ENCODE measurements around the gene ASB1. TPM values are rescaled to one million over a fixed set of nuclear protein-coding genes. Genes with fewer than 3 reads are reported as not detected.

The ASB1 gene
- total RNA-seq, 3 donors from 2014 or later = 11.2 to 18.7 (median 18.4) TPM

DNA sequence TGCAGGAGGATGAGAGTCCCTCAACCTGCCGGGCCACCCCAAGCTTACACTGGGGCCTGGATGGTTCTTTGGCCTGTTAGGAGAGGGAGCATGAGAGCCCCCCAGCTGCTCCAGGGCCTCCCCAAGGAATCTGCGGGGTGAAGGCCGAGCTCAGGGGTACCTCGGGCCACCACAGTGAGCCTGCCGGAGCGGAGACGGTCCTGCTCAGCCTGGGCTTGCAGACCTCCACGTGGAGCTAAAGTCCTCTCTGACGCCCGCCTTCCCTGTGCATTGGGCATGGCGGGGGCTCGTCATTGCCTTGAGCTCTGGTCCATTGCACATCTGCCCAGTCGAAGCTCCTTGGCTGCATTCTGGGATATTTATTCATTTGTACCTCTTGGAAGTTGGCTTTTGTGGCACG, 62.7 kb downstream of the ASB1 start:
- Histone ChIP-seq H3K27ac (no peak overlapping the region), H3K27me3 (no peaks in the 10 kb centered on the region), H3K4me1 (no peaks in the 10 kb centered on the region), H3K4me3 (no peak overlapping the region), H3K9me3 (no peaks in the 10 kb centered on the region), H3K36me3 (no peaks in the 10 kb centered on the region)
- TF ChIP-seq POLR2A (IDR thresholded peaks at IDR 0.05) (no peak), POLR2AphosphoS5 (IDR thresholded peaks at IDR 0.05) (no peak)
- TF ChIP-seq, protein P1, sequence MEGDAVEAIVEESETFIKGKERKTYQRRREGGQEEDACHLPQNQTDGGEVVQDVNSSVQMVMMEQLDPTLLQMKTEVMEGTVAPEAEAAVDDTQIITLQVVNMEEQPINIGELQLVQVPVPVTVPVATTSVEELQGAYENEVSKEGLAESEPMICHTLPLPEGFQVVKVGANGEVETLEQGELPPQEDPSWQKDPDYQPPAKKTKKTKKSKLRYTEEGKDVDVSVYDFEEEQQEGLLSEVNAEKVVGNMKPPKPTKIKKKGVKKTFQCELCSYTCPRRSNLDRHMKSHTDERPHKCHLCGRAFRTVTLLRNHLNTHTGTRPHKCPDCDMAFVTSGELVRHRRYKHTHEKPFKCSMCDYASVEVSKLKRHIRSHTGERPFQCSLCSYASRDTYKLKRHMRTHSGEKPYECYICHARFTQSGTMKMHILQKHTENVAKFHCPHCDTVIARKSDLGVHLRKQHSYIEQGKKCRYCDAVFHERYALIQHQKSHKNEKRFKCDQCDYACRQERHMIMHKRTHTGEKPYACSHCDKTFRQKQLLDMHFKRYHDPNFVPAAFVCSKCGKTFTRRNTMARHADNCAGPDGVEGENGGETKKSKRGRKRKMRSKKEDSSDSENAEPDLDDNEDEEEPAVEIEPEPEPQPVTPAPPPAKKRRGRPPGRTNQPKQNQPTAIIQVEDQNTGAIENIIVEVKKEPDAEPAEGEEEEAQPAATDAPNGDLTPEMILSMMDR (IDR thresholded peaks at IDR 0.05) = no peak
- DNase-seq (ENCODE audit: low spot score in 2 of 2) = no peak
- intact Hi-C loops (cut with DNase I; ENCODE audit: low total_unique reads) = no loop called here

DNA sequence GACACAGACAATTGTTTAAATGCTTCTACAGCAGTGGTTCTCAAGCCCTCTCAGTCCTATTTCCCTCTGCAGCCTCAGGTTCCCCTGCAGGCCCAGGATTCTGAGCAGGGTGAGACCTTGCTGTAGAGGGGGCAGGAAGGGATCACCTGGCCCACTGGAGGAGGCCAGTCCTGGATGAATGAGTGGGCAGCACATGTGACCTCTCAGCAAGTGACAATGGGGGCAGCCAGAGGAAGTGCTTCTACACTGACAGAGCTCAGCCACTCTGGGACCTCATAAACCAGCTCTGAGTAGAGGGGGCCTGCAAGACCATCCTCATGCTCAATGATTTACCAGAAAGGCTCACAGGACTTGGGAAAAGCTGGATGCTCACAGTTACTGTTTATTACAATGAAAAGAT, 63.2 kb downstream of the ASB1 start:
- Histone ChIP-seq H3K4me3 (no peak overlapping the region), H3K36me3 (no peaks in the 10 kb centered on the region), H3K27ac (no peak overlapping the region), H3K4me1 (no peaks in the 10 kb centered on the region), H3K9me3 (no peaks in the 10 kb centered on the region), H3K27me3 (no peaks in the 10 kb centered on the region)
- DNase-seq (ENCODE audit: low spot score in 2 of 2) = no peak
- no peak for TF ChIP-seq POLR2AphosphoS5 (IDR thresholded peaks at IDR 0.05)
- no peak for TF ChIP-seq POLR2A (IDR thresholded peaks at IDR 0.05)
- TF ChIP-seq, protein P1 (IDR thresholded peaks at IDR 0.05) = no peak
- intact Hi-C loops (cut with DNase I; ENCODE audit: low total_unique reads) = no loop called here

DNA sequence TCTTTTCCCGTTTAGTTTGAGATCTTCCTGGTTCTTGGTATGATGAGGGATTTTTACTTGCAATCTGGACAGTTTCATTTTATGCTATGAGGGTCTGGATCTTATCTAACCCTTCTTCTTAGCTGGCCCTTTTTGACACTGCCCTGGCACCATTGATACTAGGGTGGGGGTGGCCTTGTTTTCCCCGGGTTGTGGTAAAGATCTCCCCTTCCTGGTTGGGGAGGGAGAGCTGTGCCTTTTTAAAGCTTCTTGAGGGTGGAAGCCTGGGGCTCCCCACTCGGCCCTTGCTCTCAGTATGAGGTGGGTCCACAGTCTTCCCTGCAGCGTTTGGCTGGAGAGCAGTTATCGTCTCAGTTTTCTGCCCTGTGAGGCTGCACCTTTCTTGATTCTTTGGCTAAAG, 66.1 kb downstream of the ASB1 start:
- no peak overlapping the region for H3K4me3 ChIP-seq
- H3K27me3 ChIP-seq = no peaks in the 10 kb centered on the region
- H3K36me3 ChIP-seq = no peaks in the 10 kb centered on the region
- intact Hi-C loops (cut with DNase I; ENCODE audit: low total_unique reads) = no loop called here
- no peak for DNase-seq (ENCODE audit: low spot score in 2 of 2)
- H3K9me3 ChIP-seq = no peaks in the 10 kb centered on the region
- peak overlapping the region in 1 of 2 donors; percentile 0 for H3K27ac ChIP-seq
- no peaks in the 10 kb centered on the region for H3K4me1 ChIP-seq
- no peak for TF ChIP-seq POLR2AphosphoS5 (IDR thresholded peaks at IDR 0.05)
- TF ChIP-seq, protein P1 (IDR thresholded peaks at IDR 0.05) = no peak
- TF ChIP-seq POLR2A (IDR thresholded peaks at IDR 0.05) = no peak

GRCh38 chr2:238493411-238493810, 66.7 kb downstream of the ASB1 start:
- intact Hi-C loops (cut with DNase I; ENCODE audit: low total_unique reads) = no loop called here
- Histone ChIP-seq H3K27ac (no peak overlapping the region), H3K9me3 (no peaks in the 10 kb centered on the region), H3K27me3 (no peaks in the 10 kb centered on the region), H3K36me3 (no peaks in the 10 kb centered on the region), H3K4me3 (no peak overlapping the region), H3K4me1 (no peaks in the 10 kb centered on the region)
- no peak for TF ChIP-seq POLR2A (IDR thresholded peaks at IDR 0.05)
- TF ChIP-seq, protein P1 (IDR thresholded peaks at IDR 0.05) = no peak
- no peak for DNase-seq (ENCODE audit: low spot score in 2 of 2)

DNA sequence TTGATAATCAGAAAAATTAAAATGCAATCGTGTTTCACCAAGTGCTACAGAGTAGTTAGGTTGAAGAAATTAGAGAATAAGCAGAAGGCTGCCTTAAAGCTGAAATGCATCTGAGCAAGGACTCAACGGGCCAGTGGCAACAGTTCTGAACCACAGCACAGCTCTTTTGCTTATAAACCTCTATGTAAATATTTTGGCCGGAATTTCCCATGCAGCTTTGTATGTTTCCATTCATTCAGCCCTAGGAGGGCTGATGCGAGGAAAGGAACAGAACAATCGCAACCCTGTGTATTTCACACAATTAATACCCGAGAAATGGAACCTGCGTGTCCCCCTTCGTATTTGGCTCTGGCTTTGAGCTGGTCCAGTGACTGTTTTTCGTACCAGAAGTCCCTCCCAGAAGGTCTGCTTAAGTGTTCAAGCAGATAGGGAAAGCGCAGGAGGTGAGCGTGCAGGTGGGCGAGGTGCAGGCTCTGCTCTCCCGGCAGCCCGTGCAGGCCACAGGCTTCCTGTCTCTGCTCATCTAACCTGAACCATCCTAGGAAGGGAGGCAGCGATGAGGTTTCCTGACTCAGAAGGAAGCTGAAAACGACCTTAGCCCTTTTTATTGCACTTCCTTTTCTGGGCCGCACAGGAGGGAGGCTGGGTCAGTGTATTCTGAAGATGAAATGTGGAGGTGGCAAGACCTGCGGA, 67.3 kb downstream of the ASB1 start:
- no peaks in the 10 kb centered on the region for H3K36me3 ChIP-seq
- H3K9me3 ChIP-seq = no peaks in the 10 kb centered on the region
- DNase-seq (ENCODE audit: low spot score in 2 of 2) = no peak
- no peaks in the 10 kb centered on the region for H3K4me1 ChIP-seq
- no peaks in the 10 kb centered on the region for H3K27me3 ChIP-seq
- intact Hi-C loops (cut with DNase I; ENCODE audit: low total_unique reads) = no loop called here
- TF ChIP-seq POLR2AphosphoS5 (IDR thresholded peaks at IDR 0.05) (no peak), POLR2A (IDR thresholded peaks at IDR 0.05) (no peak)
- TF ChIP-seq, protein P1 (IDR thresholded peaks at IDR 0.05) = no peak
- H3K27ac ChIP-seq = no peak overlapping the region
- H3K4me3 ChIP-seq = no peak overlapping the region
